ENCODE data around the gene MACC1. TPM values are rescaled to one million over a fixed set of nuclear protein-coding genes. Genes with fewer than 3 reads are reported as not detected.

MACC1 gene
- total and polyA plus RNA-seq, 2 of the 13 experiments (the other 11 are each of a cell fraction or from before 2014, with no cell fraction given) = 0.04 TPM; not detected in 1

GRCh38 chr7:20151708-20152456 lies 65.3 kb downstream of the MACC1 start:
- CTCF ChIA-PET (ENCODE audit: low intra/inter-chr PET ratio, low total read pairs) = no interaction called here
- Histone ChIP-seq H3K9me3 (ENCODE audit: low read length) (no peaks in the 10 kb centered on the region), H3K27me3 (ENCODE audit: control insufficient read depth in 1 of 2, insufficient read depth in 2 of 2, low read length in 2 of 2) (no peaks in the 10 kb centered on the region), H3K4me2 (ENCODE audit: low read depth, low read length) (no peak overlapping the region), H2AFZ (ENCODE audit: low read length) (no peak overlapping the region), H3K36me3 (replicated peaks in 1 of 2; ENCODE audit: control insufficient read depth in 1 of 2, insufficient read depth in 2 of 2, low read length in 2 of 2) (no peaks in the 10 kb centered on the region), H3K4me3 (replicated peaks in 1 of 3; ENCODE audit: insufficient read depth in 1 of 3, low read depth in 2 of 3, low read length in 3 of 3) (no peak overlapping the region), H3K27ac (ENCODE audit: extremely low read length, insufficient read depth, low read length) (no peak overlapping the region), H4K20me1 (ENCODE audit: insufficient read depth, low read length) (no peaks in the 10 kb centered on the region), H3K9ac (ENCODE audit: insufficient read depth, low read depth, low read length) (no peak overlapping the region), H3K79me2 (ENCODE audit: insufficient read depth, low read length) (no peaks in the 10 kb centered on the region), H3K4me1 (ENCODE audit: insufficient read depth, low read length) (no peaks in the 10 kb centered on the region)
- FAIRE-seq (no peak), ATAC-seq (no peak), DNase-seq (ENCODE audit: low spot score) (no peak)
- 0% methylated on average over 4 of the region's 4 CpGs for WGBS (ENCODE audit: low lambda C conversion rate)
- POLR2A ChIA-PET = no interaction called here
- in situ Hi-C loops (cut with HindIII; ENCODE audit: extremely low pct_ligation_motif_present, low pct_unique_long_range_greater_than_20kb) = loop anchor here (25.0 kb wide), 1 partner anchor 435 kb away; no protein-coding TSS in a partner anchor
- TF ChIP-seq KAT2B (IDR thresholded peaks at IDR 0.05; ENCODE audit: borderline replicate concordance, low read depth, low read length) = no peak
- TF ChIP-seq PAX8 (CRISPR knock-in tag; IDR thresholded peaks at IDR 0.05; ENCODE audit: borderline replicate concordance) = no peak
- no peak for TF ChIP-seq MTA3 (CRISPR knock-in tag; IDR thresholded peaks at IDR 0.05)
- no peak for TF ChIP-seq ZNF567 (CRISPR knock-in tag; IDR thresholded peaks at IDR 0.05; ENCODE audit: borderline replicate concordance)
- no peak for TF ChIP-seq NFRKB (IDR thresholded peaks at IDR 0.05)
- no peak for TF ChIP-seq PRDM15 (CRISPR knock-in tag; IDR thresholded peaks at IDR 0.05)
- no peak for TF ChIP-seq ZSCAN30 (CRISPR knock-in tag; IDR thresholded peaks at IDR 0.05)
- no peak for TF ChIP-seq RARG (CRISPR knock-in tag; IDR thresholded peaks at IDR 0.05; ENCODE audit: low read depth)
- intact Hi-C loops (cut with micrococcal nuclease; ENCODE audit: unreplicated experiment) = no loop called here
- BruUV-seq (replicated peaks) = no TSS peak
